Measurements from ENCODE around the gene FGF9. TPM values are rescaled to one million over a fixed set of nuclear protein-coding genes. Genes with fewer than 3 reads are reported as not detected.

Gene FGF9
- total RNA-seq, 2 experiments from 2014 or later: 4.7 to 11.4 TPM

DNA sequence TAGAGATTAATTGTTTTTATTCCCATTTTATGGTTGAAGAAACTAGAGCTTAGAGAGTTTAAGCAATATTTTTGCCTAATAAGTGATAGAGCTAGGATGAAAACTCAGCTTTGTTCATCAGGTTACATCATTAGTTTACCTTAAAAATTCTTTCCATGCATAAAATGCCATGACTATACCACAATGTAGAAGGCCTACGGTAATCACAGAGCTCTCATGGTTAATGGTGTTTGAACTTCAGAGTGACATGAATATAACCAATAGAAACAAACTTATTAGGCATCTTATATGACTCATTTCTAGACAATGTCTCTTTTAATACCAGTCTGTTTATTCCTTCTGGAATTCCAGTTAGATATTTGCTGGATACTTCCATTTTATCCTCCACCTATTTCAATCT is 78.5 kb downstream of the FGF9 start:
- Histone ChIP-seq H4K20me1 (ENCODE audit: insufficient read depth, low read length) (no peaks in the 10 kb centered on the region), H3K79me2 (ENCODE audit: insufficient read depth, low read depth, low read length) (no peaks in the 10 kb centered on the region), H3K4me3 (ENCODE audit: low read depth, low read length, poor library complexity, severe bottlenecking) (no peak overlapping the region), H3K9me2 (ENCODE audit: insufficient read depth, low read length) (no peaks in the 10 kb centered on the region), H3K4me1 (ENCODE audit: insufficient read depth, low read length, poor library complexity, severe bottlenecking) (no peaks in the 10 kb centered on the region), H3K36me3 (ENCODE audit: insufficient read depth, low read length) (no peaks in the 10 kb centered on the region), H3K9me3 (ENCODE audit: low read length) (no peaks in the 10 kb centered on the region), H3K4me2 (ENCODE audit: low read length) (no peak overlapping the region), H3K27ac (ENCODE audit: low read depth, low read length, poor library complexity, severe bottlenecking) (no peak overlapping the region), H2AFZ (ENCODE audit: low read length) (no peak overlapping the region)
- TF ChIP-seq EZH2phosphoT487 (IDR thresholded peaks at IDR 0.05; ENCODE audit: borderline replicate concordance, low read depth, low read length): no peak
- TF ChIP-seq, protein P1, sequence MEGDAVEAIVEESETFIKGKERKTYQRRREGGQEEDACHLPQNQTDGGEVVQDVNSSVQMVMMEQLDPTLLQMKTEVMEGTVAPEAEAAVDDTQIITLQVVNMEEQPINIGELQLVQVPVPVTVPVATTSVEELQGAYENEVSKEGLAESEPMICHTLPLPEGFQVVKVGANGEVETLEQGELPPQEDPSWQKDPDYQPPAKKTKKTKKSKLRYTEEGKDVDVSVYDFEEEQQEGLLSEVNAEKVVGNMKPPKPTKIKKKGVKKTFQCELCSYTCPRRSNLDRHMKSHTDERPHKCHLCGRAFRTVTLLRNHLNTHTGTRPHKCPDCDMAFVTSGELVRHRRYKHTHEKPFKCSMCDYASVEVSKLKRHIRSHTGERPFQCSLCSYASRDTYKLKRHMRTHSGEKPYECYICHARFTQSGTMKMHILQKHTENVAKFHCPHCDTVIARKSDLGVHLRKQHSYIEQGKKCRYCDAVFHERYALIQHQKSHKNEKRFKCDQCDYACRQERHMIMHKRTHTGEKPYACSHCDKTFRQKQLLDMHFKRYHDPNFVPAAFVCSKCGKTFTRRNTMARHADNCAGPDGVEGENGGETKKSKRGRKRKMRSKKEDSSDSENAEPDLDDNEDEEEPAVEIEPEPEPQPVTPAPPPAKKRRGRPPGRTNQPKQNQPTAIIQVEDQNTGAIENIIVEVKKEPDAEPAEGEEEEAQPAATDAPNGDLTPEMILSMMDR (conservative IDR thresholded peaks at IDR 0.05; ENCODE audit: low read length): no peak
- CTCF ChIA-PET (ENCODE audit: unreplicated experiment): no interaction called here
- no TSS peak for BruUV-seq (replicated peaks)
- POLR2A ChIA-PET: no interaction called here
- intact Hi-C loops (cut with micrococcal nuclease; ENCODE audit: unreplicated experiment): loop anchor here (10.0 kb wide), 1 partner anchor 115 kb away; no protein-coding TSS in a partner anchor
- DNase-seq (ENCODE audit: low spot score): no peak

DNA sequence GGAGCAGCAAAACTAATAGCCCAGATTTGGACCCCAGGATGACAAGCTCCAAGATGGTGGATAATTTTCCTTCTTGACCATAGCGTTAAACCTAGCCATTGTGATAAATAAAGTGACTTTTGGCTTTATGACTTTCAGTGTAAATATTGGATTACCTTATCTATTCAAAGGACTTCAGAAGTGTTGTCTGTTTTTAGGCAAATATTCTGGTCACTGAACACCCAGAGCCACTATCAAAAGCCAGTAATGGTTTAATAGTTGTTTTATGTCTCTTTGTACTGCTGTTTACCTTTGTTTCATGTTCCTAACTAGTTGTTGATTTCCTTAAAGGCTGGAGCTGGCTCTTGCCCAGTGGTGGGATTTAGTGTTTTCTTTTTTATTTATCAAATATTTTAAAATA is 81.6 kb downstream of the FGF9 start:
- Histone ChIP-seq H2AFZ (ENCODE audit: low read length) (no peak overlapping the region), H3K9me3 (ENCODE audit: low read length) (no peaks in the 10 kb centered on the region), H4K20me1 (ENCODE audit: insufficient read depth, low read length) (no peaks in the 10 kb centered on the region), H3K36me3 (ENCODE audit: insufficient read depth, low read length) (no peaks in the 10 kb centered on the region), H3K79me2 (ENCODE audit: insufficient read depth, low read depth, low read length) (no peaks in the 10 kb centered on the region), H3K4me1 (ENCODE audit: insufficient read depth, low read length, poor library complexity, severe bottlenecking) (no peaks in the 10 kb centered on the region), H3K4me3 (ENCODE audit: low read depth, low read length, poor library complexity, severe bottlenecking) (no peak overlapping the region), H3K4me2 (ENCODE audit: low read length) (no peak overlapping the region), H3K9me2 (ENCODE audit: insufficient read depth, low read length) (no peaks in the 10 kb centered on the region), H3K27ac (ENCODE audit: low read depth, low read length, poor library complexity, severe bottlenecking) (no peak overlapping the region)
- no TSS peak for BruUV-seq (replicated peaks)
- TF ChIP-seq, protein P1 (conservative IDR thresholded peaks at IDR 0.05; ENCODE audit: low read length): no peak
- no peak for TF ChIP-seq EZH2phosphoT487 (IDR thresholded peaks at IDR 0.05; ENCODE audit: borderline replicate concordance, low read depth, low read length)
- no peak for DNase-seq (ENCODE audit: low spot score)
- ChIA-PET CTCF (ENCODE audit: unreplicated experiment) (no interaction called here), POLR2A (no interaction called here)
- intact Hi-C loops (cut with micrococcal nuclease; ENCODE audit: unreplicated experiment): no loop called here

DNA sequence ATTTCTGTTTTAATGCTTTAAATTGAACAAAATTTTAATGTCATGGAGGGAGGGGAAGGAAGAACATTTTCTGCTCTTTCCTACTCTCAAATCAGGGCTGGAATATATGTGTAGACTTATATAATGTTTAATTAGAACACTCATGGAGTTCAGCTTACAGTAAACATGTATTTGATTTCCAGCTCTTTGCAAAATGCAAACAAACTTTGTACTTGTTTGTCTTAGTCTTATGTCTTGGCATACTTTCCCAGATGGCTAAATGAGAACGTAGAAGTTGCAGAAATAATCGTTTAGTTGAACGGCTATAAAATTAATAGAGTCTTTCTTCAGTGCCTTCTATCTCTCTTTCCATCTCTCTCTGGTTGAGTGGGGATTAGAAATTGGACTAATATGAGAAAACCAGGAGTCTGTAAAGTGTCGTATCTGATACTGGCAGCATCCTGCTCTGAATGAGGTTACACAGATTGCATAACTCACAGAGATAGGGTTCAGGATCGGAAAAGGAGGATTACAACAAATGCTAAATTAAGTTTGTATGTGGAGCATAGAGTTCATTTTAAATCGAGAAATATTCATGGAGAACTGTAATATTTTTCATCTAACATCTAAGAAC is 82.3 kb downstream of the FGF9 start:
- DNase-seq (ENCODE audit: low spot score): no peak
- TF ChIP-seq, protein P1 (conservative IDR thresholded peaks at IDR 0.05; ENCODE audit: low read length): no peak
- TF ChIP-seq EZH2phosphoT487 (IDR thresholded peaks at IDR 0.05; ENCODE audit: borderline replicate concordance, low read depth, low read length): no peak
- no TSS peak for BruUV-seq (replicated peaks)
- Histone ChIP-seq H3K27ac (ENCODE audit: low read depth, low read length, poor library complexity, severe bottlenecking) (no peak overlapping the region), H3K9me3 (ENCODE audit: low read length) (no peaks in the 10 kb centered on the region), H3K79me2 (ENCODE audit: insufficient read depth, low read depth, low read length) (no peaks in the 10 kb centered on the region), H3K9me2 (ENCODE audit: insufficient read depth, low read length) (no peaks in the 10 kb centered on the region), H3K4me2 (ENCODE audit: low read length) (no peak overlapping the region), H3K4me1 (ENCODE audit: insufficient read depth, low read length, poor library complexity, severe bottlenecking) (no peaks in the 10 kb centered on the region), H2AFZ (ENCODE audit: low read length) (no peak overlapping the region), H3K4me3 (ENCODE audit: low read depth, low read length, poor library complexity, severe bottlenecking) (no peak overlapping the region), H3K36me3 (ENCODE audit: insufficient read depth, low read length) (no peaks in the 10 kb centered on the region), H4K20me1 (ENCODE audit: insufficient read depth, low read length) (no peaks in the 10 kb centered on the region)
- intact Hi-C loops (cut with micrococcal nuclease; ENCODE audit: unreplicated experiment): no loop called here
- ChIA-PET POLR2A (no interaction called here), CTCF (ENCODE audit: unreplicated experiment) (no interaction called here)

Measured in OCI-LY7 (cell line).